Stimulated activated CD4-positive, alpha-beta T cell treated with anti-CD3 and anti-CD28 coated beads, Interleukin-1b, Interleukin-23, amount 100 ng/mL, for 24 hours (primary cell): ENCODE measurements around the gene MTMR1.

Source experiments
- DNase-seq, 4 experiments: peaks; one replicate each; pipeline ENCODE4 v3.0.0-alpha.2; 2020; ENCODE audit warnings: low read depth in 4 of 4, low spot score in 1 of 4

The MTMR1 gene

GRCh38 chrX:150692831-150693724, at the start of gene MTMR1:
TSS of gene MTMR1 (plus strand) at chrX:150693396. CDS start at chrX:150693531, 135 bp downstream.
- DNase-seq = no peak

GRCh38 chrX:150643958-150644357, 49.2 kb upstream of the MTMR1 start:
- no peak for DNase-seq

DNA sequence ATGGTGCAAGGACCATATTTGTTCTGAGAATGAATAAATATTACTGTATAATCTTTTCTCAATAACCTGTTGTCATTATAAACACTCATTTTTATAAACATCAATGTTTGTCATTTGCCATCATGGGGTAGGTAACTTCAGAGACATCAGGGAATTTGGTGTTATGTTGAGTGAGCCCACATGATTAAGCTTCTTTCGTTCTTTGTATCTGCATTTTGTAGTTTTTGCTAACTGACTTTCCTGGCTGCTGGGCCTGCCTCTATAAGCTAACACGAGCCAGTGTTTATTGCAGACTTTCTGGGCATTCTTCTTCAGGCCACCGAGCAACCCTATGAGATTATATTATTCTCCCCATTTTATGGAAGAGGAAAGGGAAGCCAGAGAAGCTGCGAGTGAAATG, 48.8 kb upstream of the MTMR1 start:
- no peak for DNase-seq

GRCh38 chrX:150647331-150647730, 45.9 kb upstream of the MTMR1 start:
- no peak for DNase-seq

GRCh38 chrX:150648296-150648940, 44.8 kb upstream of the MTMR1 start:
- DNase-seq = no peak

GRCh38 chrX:150649096-150649870, 43.9 kb upstream of the MTMR1 start:
- no peak for DNase-seq

GRCh38 chrX:150651906-150652305, 41.3 kb upstream of the MTMR1 start:
- DNase-seq = no peak

DNA sequence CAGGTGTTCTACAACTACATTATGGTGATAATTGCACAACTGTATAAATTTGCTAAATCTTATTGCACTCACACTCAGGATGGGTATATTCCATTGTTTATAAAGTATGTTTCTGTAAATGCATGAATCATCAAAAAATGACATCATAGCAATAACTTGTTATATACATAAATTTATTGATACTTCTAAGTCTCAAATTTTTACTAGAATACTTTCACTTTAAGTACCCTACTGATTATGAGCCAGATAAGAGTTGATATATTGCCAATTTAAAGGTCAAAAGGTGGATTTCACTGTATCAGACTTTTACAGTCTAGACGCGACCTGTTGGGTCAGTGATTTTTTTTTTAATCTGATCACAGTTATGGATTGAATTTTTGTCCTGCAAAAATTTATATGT, 37.4 kb upstream of the MTMR1 start:
- no peak for DNase-seq

DNA sequence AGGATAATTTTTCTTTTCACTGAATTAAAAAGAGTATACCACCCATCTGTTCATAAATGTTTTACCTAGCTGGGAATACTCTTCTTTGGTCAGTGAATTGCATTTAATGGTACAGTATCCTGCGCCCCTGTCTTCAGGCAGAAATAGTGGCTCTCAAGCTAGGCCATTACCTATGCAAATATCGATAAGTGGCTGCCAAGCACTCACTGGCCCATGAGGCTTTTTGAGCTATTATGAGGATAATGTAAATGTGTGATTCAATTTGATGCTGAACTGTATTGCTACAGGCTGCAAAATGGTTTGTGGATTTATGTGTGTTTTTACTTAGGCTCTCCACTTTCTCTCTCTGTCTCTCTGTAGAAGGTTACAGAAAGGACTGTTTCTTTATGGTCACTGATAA, 30.1 kb upstream of the MTMR1 start:
- DNase-seq = no peak

GRCh38 chrX:150664290-150664689, 28.9 kb upstream of the MTMR1 start:
- DNase-seq = no peak

DNA sequence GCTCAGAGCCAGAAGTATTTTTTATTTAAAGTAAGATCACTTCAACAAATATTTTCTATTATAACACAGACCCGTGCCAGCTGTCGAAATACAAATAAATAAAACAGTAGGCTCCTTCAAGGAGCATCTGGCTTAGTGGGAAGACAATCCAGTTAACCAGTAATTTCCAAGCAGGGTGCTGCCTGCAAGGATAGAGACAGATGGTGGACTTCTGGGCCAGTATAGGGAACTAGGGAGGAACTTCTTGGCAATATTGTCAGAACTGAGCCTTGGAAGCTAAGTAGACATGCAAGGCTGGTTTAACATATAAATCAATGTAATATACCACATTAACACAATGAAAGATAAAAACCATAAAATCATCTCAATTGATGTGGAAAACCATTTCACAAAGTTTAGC, 17.0 kb upstream of the MTMR1 start:
- no peak for DNase-seq

- DNase-seq = no peak
Observed at GRCh38 chrX:150680974-150681373, 12.2 kb upstream of the MTMR1 start.

DNA sequence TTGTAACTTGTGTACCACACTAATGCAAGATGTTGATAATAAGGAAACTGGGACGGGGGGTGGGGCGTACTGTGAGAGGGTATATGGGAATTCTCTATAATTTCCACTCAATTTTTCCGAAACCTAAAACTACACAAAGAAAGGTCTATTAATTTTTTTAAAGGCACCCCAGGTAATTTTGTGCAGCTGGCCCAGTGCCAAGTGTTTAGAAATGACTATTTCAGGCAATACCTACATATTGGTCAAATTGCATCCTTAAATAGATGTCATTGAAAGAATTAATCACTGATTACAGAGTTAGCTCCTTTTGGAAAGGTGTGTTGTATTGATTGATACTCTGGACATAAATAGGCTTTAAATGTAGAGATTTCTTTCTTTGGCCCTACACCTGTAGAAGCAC, 10.1 kb upstream of the MTMR1 start:
- DNase-seq = no peak

- no peak for DNase-seq
Observed at GRCh38 chrX:150683536-150684146, 9.6 kb upstream of the MTMR1 start.

DNA sequence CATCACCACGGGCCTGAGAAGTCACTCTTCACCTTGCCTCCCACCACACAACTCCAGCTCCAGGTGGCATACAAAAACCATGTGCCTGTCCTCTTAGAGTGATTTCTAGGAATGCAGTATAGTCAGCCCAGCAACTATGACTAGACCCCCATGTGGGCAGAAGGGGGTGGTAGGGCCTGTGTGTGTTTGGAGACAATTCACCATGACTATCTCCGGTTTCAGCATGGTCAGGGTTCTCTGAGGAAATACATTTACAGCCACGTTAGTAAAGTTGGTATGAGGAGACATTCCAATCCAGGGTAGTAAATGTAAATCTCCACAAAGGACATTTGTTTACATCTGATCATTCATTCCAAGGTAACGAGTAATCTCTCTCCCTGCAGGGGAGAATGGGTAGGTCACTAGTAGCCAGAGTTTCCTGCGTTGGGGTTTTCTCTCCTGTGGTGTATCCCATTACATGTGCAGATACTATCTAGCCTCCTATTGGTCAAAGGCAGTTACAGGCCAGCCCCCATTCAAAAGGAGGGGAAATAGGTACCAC, 4.2 kb upstream of the MTMR1 start:
- no peak for DNase-seq

- no peak for DNase-seq
Observed at GRCh38 chrX:150690126-150690525, 3.1 kb upstream of the MTMR1 start.

GRCh38 chrX:150692296-150692695, 900 bp upstream of the MTMR1 start:
- DNase-seq = no peak

GRCh38 chrX:150693725-150694574, 754 bp downstream of the MTMR1 start:
- peak in 2 of 4 experiments; percentile 34 to 54 for DNase-seq

DNA sequence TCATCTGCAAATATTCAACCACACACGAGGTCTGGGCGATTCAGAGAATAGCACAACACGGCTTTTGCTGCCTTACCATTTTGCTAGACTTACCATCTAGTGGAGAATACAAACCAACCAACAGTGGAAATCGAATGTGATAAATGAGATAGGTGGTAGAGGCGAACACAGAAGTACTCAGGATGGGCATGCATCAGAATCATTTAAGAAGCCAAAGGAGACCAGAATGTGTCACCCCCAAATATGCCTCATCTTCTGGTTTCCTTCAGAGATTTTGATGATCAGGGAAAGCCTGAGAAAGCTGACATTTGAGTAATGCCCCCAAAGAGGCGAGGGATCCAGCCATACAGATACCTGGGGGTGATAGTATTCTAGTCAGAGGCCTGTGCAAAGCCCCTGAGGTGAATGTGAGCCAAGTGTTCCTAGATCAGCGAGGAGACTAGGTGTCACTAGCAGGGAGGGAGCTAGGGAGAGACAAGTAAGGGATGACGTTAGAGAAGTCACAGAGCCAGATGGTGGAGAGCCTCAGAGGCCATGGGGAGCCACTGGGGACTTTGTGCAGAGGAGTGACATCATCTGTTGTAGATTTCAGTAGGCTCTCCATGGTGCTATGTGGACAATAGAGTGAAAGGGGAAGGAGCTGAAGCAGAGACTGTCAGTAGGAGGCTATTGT, 1.7 kb downstream of the MTMR1 start:
- DNase-seq = no peak

DNA sequence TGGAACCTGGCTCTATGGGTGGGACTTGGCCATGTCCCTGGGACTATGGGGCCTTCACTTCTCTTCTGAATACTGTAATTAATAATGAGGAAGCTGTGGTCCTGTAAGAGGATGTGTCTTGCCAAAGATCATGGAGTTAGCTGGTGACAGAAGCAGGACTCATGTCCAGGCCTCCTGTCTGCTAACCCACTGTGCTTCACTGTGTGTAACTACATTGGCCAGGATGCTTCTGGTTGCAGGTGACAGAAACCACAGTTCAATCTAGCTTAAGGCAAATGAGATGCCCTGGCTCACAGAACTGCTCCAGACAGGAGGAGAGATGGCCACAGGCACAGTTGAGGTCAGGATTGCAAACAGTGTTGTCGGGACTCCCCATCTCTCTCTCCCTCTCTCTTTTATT, 3.1 kb downstream of the MTMR1 start:
- no peak for DNase-seq
